Measurements from ENCODE around the gene NSUN6.

- TF ChIP-seq CTCF (IDR thresholded peaks at IDR 0.05) (no peak), POLR2A (IDR thresholded peaks at IDR 0.05) (no peak), POLR2AphosphoS5 (IDR thresholded peaks at IDR 0.05) (no peak), EP300 (IDR thresholded peaks at IDR 0.05) (no peak)
Observed at GRCh38 chr10:18542832-18543231, 108.6 kb downstream of the NSUN6 start.
